Activated T-helper 2 cell treated with anti-CD3 and anti-CD28 coated beads, Interferon-gamma antibody, Interleukin-2, Interleukin-4, amounts not matched to agents 10 μg/mL and 5 μg/mL and 100 μg/mL, durations not matched to agents 14 hours and 24 hours and 36 hours (primary cell): ENCODE measurements around the gene EMILIN3. TPM values are rescaled to one million over a fixed set of nuclear protein-coding genes. Genes with fewer than 3 reads are reported as not detected.

ENCODE experiments used
- total RNA-seq: library from RNA; stranded (reverse); gene quantifications from 2 replicates; pipeline ENCODE4 v1.2.3, GENCODE V29; 2022

EMILIN3 gene
- total RNA-seq, 1 donor from 2014 or later: not detected

Other genes starting within 250 kb of the EMILIN3 start
- gene PLCG1, start 229.3 kb downstream of the EMILIN3 start, total RNA-seq: 174 and 187 TPM in 2 replicates
- 8.2 and 11.4 TPM in 2 replicates for gene ZHX3, start 49.1 kb downstream of the EMILIN3 start, total RNA-seq
- gene LPIN3, start 26.0 kb downstream of the EMILIN3 start, total RNA-seq: 1.2 and 1.6 TPM in 2 replicates